Panc1 (cell line): ENCODE data around the gene RBMS1.

Source experiments
- CTCF ChIP-seq: fragments of 450-650 bp; IDR thresholded peaks from 2 replicates; pipeline ENCODE4 v1.5.1; 2017; ENCODE audit warnings: mild to moderate bottlenecking
- POLR2AphosphoS5 ChIP-seq: IDR thresholded peaks from 2 replicates; pipeline ENCODE4 v1.6.1; 2012; ENCODE audit warnings: mild to moderate bottlenecking, low read depth, low read length, moderate library complexity
- SIN3A ChIP-seq: IDR thresholded peaks from 2 replicates; pipeline ENCODE4 v1.6.1; 2012; ENCODE audit warnings: low read depth, mild to moderate bottlenecking, low read length, moderate library complexity, borderline replicate concordance; ENCODE audit not compliant: insufficient read depth
- TCF7L2 ChIP-seq: IDR thresholded peaks from 2 replicates; pipeline ENCODE4 v1.6.1; 2011; ENCODE audit warnings: mild to moderate bottlenecking, low read depth, low read length, inconsistent platforms
- TF ChIP-seq, protein P1 (sequence below), 2 experiments: IDR thresholded peaks; 2 replicates each; pipeline ENCODE4 v1.6.1; 2011 to 2012; ENCODE audit warnings: low read depth in 2 of 2, control low read depth in 1 of 2, low read length in 1 of 2, mild to moderate bottlenecking in 1 of 2, moderate library complexity in 1 of 2; ENCODE audit not compliant: insufficient read depth in 1 of 2

- TF ChIP-seq CTCF (no peak), POLR2AphosphoS5 (no peak), TCF7L2 (no peak), SIN3A (no peak)
- TF ChIP-seq, protein P1, sequence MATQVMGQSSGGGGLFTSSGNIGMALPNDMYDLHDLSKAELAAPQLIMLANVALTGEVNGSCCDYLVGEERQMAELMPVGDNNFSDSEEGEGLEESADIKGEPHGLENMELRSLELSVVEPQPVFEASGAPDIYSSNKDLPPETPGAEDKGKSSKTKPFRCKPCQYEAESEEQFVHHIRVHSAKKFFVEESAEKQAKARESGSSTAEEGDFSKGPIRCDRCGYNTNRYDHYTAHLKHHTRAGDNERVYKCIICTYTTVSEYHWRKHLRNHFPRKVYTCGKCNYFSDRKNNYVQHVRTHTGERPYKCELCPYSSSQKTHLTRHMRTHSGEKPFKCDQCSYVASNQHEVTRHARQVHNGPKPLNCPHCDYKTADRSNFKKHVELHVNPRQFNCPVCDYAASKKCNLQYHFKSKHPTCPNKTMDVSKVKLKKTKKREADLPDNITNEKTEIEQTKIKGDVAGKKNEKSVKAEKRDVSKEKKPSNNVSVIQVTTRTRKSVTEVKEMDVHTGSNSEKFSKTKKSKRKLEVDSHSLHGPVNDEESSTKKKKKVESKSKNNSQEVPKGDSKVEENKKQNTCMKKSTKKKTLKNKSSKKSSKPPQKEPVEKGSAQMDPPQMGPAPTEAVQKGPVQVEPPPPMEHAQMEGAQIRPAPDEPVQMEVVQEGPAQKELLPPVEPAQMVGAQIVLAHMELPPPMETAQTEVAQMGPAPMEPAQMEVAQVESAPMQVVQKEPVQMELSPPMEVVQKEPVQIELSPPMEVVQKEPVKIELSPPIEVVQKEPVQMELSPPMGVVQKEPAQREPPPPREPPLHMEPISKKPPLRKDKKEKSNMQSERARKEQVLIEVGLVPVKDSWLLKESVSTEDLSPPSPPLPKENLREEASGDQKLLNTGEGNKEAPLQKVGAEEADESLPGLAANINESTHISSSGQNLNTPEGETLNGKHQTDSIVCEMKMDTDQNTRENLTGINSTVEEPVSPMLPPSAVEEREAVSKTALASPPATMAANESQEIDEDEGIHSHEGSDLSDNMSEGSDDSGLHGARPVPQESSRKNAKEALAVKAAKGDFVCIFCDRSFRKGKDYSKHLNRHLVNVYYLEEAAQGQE (IDR thresholded peaks at IDR 0.05; ENCODE audit: insufficient read depth in 1 of 2, low read depth in 2 of 2, low read length in 1 of 2): no peak
These were observed 616 bp upstream of the RBMS1 start for GRCh38 chr2:160494201-160494644.
